GM12878 (cell line): ENCODE measurements around the gene SLC20A1. TPM values are rescaled to one million over a fixed set of nuclear protein-coding genes. Genes with fewer than 3 reads are reported as not detected.

Experiments used
- ATAC-seq: fragments of 200-7000 bp; cut with Tn5 transposase; 3 replicates; pipeline ENCODE4 v1.9.1; 2020; ENCODE audit warnings: mild to moderate bottlenecking, moderate library complexity
- BruUV-seq: library from RNA; stranded (reverse); fragments of 400-500 nt; replicated peaks from 2 replicates; lab custom pipeline; 2021; lab: Mats Ljungman, UMichigan
- CTCF ChIA-PET: fragments of 300-600 bp; sonication (Branson Sonifier 250); formaldehyde crosslinking; extraction: SDS; loops from one replicate; lab custom pipeline; 2021; ENCODE audit warnings: inconsistent platforms; lab: Yijun Ruan, JAX
- POLR2A ChIA-PET: fragments of 350-600 bp; formaldehyde crosslinking; extraction: SDS; loops from one replicate; lab custom pipeline; 2021; ENCODE audit warnings: inconsistent platforms; lab: Charles Lee
- RAD21 ChIA-PET: fragments of 300-600 bp; sonication (Branson Sonifier 250); formaldehyde crosslinking; loops from one replicate; lab custom pipeline; 2023; ENCODE audit warnings: antibody characterized with exemption; ENCODE audit not compliant: unreplicated experiment; lab: Charles Lee
- SMC1A ChIA-PET: fragments of 300-600 bp; sonication (Branson Sonifier 250); formaldehyde crosslinking; loops from one replicate; lab custom pipeline; 2023; ENCODE audit not compliant: unreplicated experiment, uncharacterized antibody; lab: Charles Lee
- DNase-seq: peaks from one replicate; pipeline ENCODE4 v3.0.0-alpha.2; 2011; ENCODE audit warnings: low read depth, low spot score
- FAIRE-seq: peaks from 3 replicates; lab custom pipeline; 2011; peaks lifted over from hg19 to GRCh38; lab: Jason Lieb, UNC
- H2AFZ ChIP-seq: 2 replicates; pipeline ENCODE4 v1.6.0; 2011; ENCODE audit warnings: low read depth, low read length, control low read depth; ENCODE audit not compliant: control insufficient read depth
- H3K27ac ChIP-seq: 2 replicates; pipeline ENCODE4 v1.5.1; 2011; ENCODE audit warnings: control low read depth; ENCODE audit not compliant: control insufficient read depth, insufficient read depth
- H3K27me3 ChIP-seq, 2 experiments: replicated peaks in 1 of 2; 2 replicates each; pipeline versions ENCODE4 v1.6.0 to v1.6.1; 2011; ENCODE audit warnings: low read length in 1 of 2; ENCODE audit not compliant: control insufficient read depth in 2 of 2, insufficient read depth in 2 of 2
- H3K36me3 ChIP-seq, 2 experiments: 2 replicates each; pipeline ENCODE4 v1.5.1; 2011; ENCODE audit warnings: low read length in 1 of 2; ENCODE audit not compliant: control insufficient read depth in 2 of 2, insufficient read depth in 2 of 2
- H3K4me1 ChIP-seq: 2 replicates; pipeline ENCODE4 v1.6.1; 2011; ENCODE audit warnings: mild to moderate bottlenecking, low read length, moderate library complexity, mixed read lengths; ENCODE audit not compliant: control insufficient read depth, insufficient read depth
- H3K4me2 ChIP-seq: 2 replicates; pipeline ENCODE4 v1.6.0; 2011; ENCODE audit warnings: control low read depth; ENCODE audit not compliant: control insufficient read depth, insufficient read depth
- H3K4me3 ChIP-seq: fragments of 200-600 bp; sonication (generic); 2 replicates; pipeline ENCODE4 v1.5.1; 2016
- H3K79me2 ChIP-seq: 2 replicates; pipeline ENCODE4 v1.6.0; 2011; ENCODE audit warnings: low read length; ENCODE audit not compliant: control insufficient read depth, insufficient read depth
- H3K9ac ChIP-seq: 2 replicates; pipeline ENCODE4 v1.8.0; 2011; ENCODE audit warnings: low read length, control low read depth, mixed read lengths; ENCODE audit not compliant: control insufficient read depth, insufficient read depth
- H3K9me3 ChIP-seq: replicated peaks from 3 replicates; pipeline ENCODE4 v1.5.1; 2011; ENCODE audit warnings: mild to moderate bottlenecking, low read length; ENCODE audit not compliant: control insufficient read depth, insufficient read depth
- H4K20me1 ChIP-seq: 2 replicates; pipeline ENCODE4 v1.6.0; 2011; ENCODE audit not compliant: control insufficient read depth, insufficient read depth
- CREM ChIP-seq: IDR thresholded peaks from 2 replicates; pipeline ENCODE4 v1.6.1; 2014; ENCODE audit warnings: antibody characterized with exemption, low read depth
- HCFC1 ChIP-seq: fragments of 150-350 bp; IDR thresholded peaks from 2 replicates; pipeline ENCODE4 v1.6.1; 2014; ENCODE audit warnings: low read length
- KDM1A ChIP-seq: fragments of 200-600 bp; sonication (generic); IDR thresholded peaks from 2 replicates; pipeline ENCODE4 v1.6.1; 2016; ENCODE audit warnings: borderline replicate concordance
- LARP7 ChIP-seq: fragments of 450-650 bp; IDR thresholded peaks from 2 replicates; pipeline ENCODE4 v1.6.1; 2017; ENCODE audit warnings: mild to moderate bottlenecking
- TCF12 ChIP-seq: IDR thresholded peaks from 2 replicates; pipeline ENCODE4 v1.6.1; 2011; ENCODE audit warnings: low read depth, mild to moderate bottlenecking, low read length
- WGBS: methylation state at CpG from one replicate; pipeline ENCODE4 v1.1.6; 2016; ENCODE audit warnings: low lambda C conversion rate; ENCODE audit not compliant: insufficient replicate concordance, insufficient coverage; ENCODE audit errors: missing lambda C conversion rate; 5-methylcytosine and 5-hydroxymethylcytosine counted together
- in situ Hi-C: fragments of 300-500 bp; cut with MboI; formaldehyde crosslinking; loops from 9 replicates; pipeline ENCODE4 v1.14.3; 2018; ENCODE audit warnings: mixed read lengths
- intact Hi-C: fragments of 100-400 bp; cut with micrococcal nuclease; formaldehyde crosslinking; loops from one replicate; pipeline ENCODE4 v1.14.2; 2022; ENCODE audit not compliant: unreplicated experiment
- polyA plus RNA-seq, 11 experiments: library from polyadenylated mRNA; depleted of rRNA in 4 of 11; unstranded in 6 of 11; stranded (reverse) in 5 of 11; fragments of >200 nt; fragmentation: Nextera tagmentation in 4 of 11; fragmentation: Illumina TruSeq in 1 of 11; extraction: Ambion mirVana in 4 of 11; extraction: Trizol in 1 of 11; gene quantifications; 1 replicate in 1 of 11; 2 replicates in 10 of 11; pipeline versions ENCODE4 v1.2.1 to v1.2.3, GENCODE V29; 2011 to 2016; ENCODE audit warnings: inconsistent platforms in 2 of 11, missing spikeins in 2 of 11, low read depth in 1 of 11
- total RNA-seq, 4 experiments: library from RNA; depleted of rRNA in 3 of 4; stranded (reverse); fragments of >200 nt in 3 of 4; fragmentation: Illumina TruSeq in 1 of 4; extraction: Trizol in 1 of 4; gene quantifications; 2 replicates each; pipeline versions ENCODE4 v1.2.1 to v1.2.3, GENCODE V29; 2013 to 2021
- TF ChIP-seq, protein P1 (sequence below): IDR thresholded peaks from 2 replicates; pipeline ENCODE4 v1.6.1; 2011; ENCODE audit warnings: borderline replicate concordance, low read depth, mild to moderate bottlenecking, moderate library complexity, low read length; ENCODE audit not compliant: insufficient read depth, poor library complexity, severe bottlenecking

Gene SLC20A1
- total and polyA plus RNA-seq, 10 of the 15 experiments (the other 5 are each of a cell fraction or from before 2014, with no cell fraction given): 21.2 to 59.1 (median 43.2) TPM

DNA sequence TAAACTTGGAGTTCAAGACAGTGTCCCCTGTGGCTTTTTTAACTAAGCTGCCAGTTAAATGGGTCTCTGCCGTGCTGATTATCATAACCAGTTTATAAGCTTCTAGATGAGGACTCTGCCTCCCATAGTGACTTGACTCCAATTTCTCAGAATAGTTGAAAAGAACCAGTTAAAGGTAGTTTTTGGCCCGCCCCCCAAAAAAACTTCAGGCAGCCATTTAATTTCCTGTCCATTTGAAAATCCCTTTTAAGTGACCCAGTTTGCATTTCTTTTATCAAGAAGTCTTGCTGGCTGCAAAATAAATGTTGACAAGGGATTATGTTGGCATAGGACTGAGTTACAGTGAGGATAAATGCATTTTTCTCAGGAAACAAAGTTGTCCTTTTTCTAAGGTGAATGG, 2.3 kb downstream of the SLC20A1 start:
- no peak overlapping the region for H3K27ac ChIP-seq
- intact Hi-C loops: loop anchor here (5.0 kb wide), 1 partner anchor 59 kb away; no protein-coding TSS in a partner anchor
- WGBS: 33% methylated on average over 2 of the region's 2 CpGs
- no peak for ATAC-seq
- SMC1A ChIA-PET: interaction anchor here (1.0 to 9.1 kb wide), 9 partner anchors 10 to 78 kb away, joined by 3 to 118 read pairs (median 24); no protein-coding TSS in a partner anchor
- FAIRE-seq: no peak
- no peaks in the 10 kb centered on the region for H3K27me3 ChIP-seq
- H3K4me2 ChIP-seq: peak overlapping the region; percentile 89
- RAD21 ChIA-PET: interaction anchor here (1.0 to 9.9 kb wide), 6 partner anchors 11 to 77 kb away, joined by 3 to 117 read pairs (median 14); no protein-coding TSS in a partner anchor
- H4K20me1 ChIP-seq: no peaks in the 10 kb centered on the region
- CTCF ChIA-PET: interaction anchor here (0.9 to 9.7 kb wide), 8 partner anchors 10 to 78 kb away, joined by 3 to 155 read pairs (median 12); no protein-coding TSS in a partner anchor
- peaks cover 43% of the 10 kb centered on the region for H3K79me2 ChIP-seq
- peaks cover 0 to 29% of the 10 kb centered on the region in 2 experiments for H3K36me3 ChIP-seq
- DNase-seq: no peak
- H3K4me1 ChIP-seq: peaks cover 6% of the 10 kb centered on the region
- no TSS peak for BruUV-seq
- no peak overlapping the region for H3K9ac ChIP-seq
- no peak overlapping the region for H2AFZ ChIP-seq
- peak overlapping the region; percentile 89 for H3K4me3 ChIP-seq
- no peaks in the 10 kb centered on the region for H3K9me3 ChIP-seq
- in situ Hi-C loops: no loop called here
- TF ChIP-seq LARP7 (peak; percentile 24; the same call in 1 of the 2 replicates), TCF12 (no peak), KDM1A (no peak), HCFC1 (no peak), CREM (no peak)
- TF ChIP-seq, protein P1, sequence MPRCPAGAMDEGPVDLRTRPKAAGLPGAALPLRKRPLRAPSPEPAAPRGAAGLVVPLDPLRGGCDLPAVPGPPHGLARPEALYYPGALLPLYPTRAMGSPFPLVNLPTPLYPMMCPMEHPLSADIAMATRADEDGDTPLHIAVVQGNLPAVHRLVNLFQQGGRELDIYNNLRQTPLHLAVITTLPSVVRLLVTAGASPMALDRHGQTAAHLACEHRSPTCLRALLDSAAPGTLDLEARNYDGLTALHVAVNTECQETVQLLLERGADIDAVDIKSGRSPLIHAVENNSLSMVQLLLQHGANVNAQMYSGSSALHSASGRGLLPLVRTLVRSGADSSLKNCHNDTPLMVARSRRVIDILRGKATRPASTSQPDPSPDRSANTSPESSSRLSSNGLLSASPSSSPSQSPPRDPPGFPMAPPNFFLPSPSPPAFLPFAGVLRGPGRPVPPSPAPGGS: no peak
- TF ChIP-seq, all 136 proteins: peak for 1
- POLR2A ChIA-PET: interaction anchor here (1.3 to 8.9 kb wide), 8 partner anchors 8 to 60 kb away, joined by 3 to 143 read pairs (median 12); no protein-coding TSS in a partner anchor
